Activated T-cell treated with anti-CD3 and anti-CD28 coated beads, Interleukin-2, amount 50 U/mL, for 24 hours (primary cell): Measurements from ENCODE around the gene TRIOBP.
A peak's percentile ranks its signal among the peaks of the same experiment; 100 is the strongest.

ENCODE experiments used
- DNase-seq: peaks from one replicate; pipeline ENCODE4 v3.0.0-alpha.2; 2020
- H3K27ac Mint-ChIP-seq: 2 replicates; pipeline ENCODE4 v1.8.0; 2020; ENCODE audit warnings: mild to moderate bottlenecking, mixed read lengths
- H3K27me3 Mint-ChIP-seq: 2 replicates; pipeline ENCODE4 v1.8.0; 2020; ENCODE audit warnings: mixed read lengths
- H3K36me3 Mint-ChIP-seq: 2 replicates; pipeline ENCODE4 v1.8.0; 2020; ENCODE audit warnings: low read depth, mixed read lengths
- H3K4me1 Mint-ChIP-seq: 2 replicates; pipeline ENCODE4 v1.8.0; 2020; ENCODE audit warnings: low read depth, mixed read lengths
- H3K4me3 Mint-ChIP-seq: 2 replicates; pipeline ENCODE4 v1.8.0; 2020; ENCODE audit warnings: mild to moderate bottlenecking, moderate library complexity, mixed read lengths
- H3K9me3 Mint-ChIP-seq: 2 replicates; pipeline ENCODE4 v1.8.0; 2020; ENCODE audit warnings: mixed read lengths

The TRIOBP gene

DNA sequence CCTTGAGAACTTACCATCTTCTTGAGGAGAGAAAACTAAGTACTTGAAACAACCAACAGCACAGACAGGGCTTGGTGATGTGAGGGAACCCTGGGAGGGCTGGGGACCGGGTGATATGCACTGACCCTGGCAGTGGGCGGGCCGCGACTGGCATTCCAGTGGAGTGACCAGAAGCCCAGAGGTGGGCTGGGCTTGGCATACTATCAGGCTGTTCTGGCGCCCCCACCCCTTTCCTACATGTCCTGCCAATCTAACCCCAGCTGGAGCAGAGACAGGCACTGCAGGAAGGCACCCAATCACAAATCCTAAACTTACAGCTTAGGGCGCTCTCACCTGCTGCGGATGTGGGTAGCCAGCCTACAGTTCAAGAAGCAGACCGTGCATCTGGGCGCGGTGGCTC is 56.9 kb downstream of the TRIOBP start:
- H3K27ac Mint-ChIP-seq = no peak overlapping the region
- no peaks in the 10 kb centered on the region for H3K9me3 Mint-ChIP-seq

DNA sequence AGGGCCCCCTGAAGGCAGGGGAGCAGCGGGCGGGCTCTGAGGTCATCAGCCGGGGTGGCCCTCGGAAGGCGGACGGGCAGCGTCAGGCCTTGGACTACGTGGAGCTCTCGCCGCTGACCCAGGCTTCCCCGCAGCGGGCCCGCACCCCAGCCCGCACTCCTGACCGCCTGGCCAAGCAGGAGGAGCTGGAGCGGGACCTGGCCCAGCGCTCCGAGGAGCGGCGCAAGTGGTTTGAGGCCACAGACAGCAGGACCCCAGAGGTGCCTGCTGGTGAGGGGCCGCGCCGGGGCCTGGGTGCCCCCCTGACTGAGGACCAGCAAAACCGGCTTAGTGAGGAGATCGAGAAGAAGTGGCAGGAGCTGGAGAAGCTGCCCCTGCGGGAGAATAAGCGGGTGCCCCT is 60.8 kb downstream of the TRIOBP start:
- Mint-ChIP-seq H3K27ac (no peak overlapping the region), H3K27me3 (no peaks in the 10 kb centered on the region)

More for the DNA sequence above, 56.9 kb downstream of the TRIOBP start:
- peaks cover 50% of the 10 kb centered on the region for H3K36me3 Mint-ChIP-seq
- no peak for DNase-seq
- no peak overlapping the region for H3K4me3 Mint-ChIP-seq
- peaks cover 5% of the 10 kb centered on the region for H3K4me1 Mint-ChIP-seq
- no peaks in the 10 kb centered on the region for H3K27me3 Mint-ChIP-seq

DNA sequence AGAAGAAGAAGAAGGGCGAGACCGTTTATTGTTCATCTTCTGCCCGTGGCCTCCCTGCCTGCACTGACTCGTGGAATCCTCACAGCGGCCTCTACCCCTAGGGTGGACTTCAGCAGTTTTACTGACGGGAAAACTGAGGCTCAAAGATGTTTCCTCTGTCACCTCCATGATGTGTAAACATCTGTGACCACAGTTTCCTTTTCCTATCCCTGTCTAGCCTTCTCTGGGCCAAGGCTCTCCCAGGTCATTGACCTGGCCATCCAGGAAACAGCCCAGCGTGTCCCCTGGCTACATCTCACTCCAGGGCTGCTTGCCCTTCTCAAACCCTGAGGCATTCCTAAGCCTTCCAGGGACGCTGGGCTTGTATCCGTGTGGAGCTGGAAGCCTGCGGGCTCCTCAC is 61.8 kb downstream of the TRIOBP start:
- Mint-ChIP-seq H3K9me3 (no peaks in the 10 kb centered on the region), H3K4me1 (no peaks in the 10 kb centered on the region), H3K4me3 (no peak overlapping the region), H3K27ac (no peak overlapping the region), H3K36me3 (peaks cover 68% of the 10 kb centered on the region), H3K27me3 (no peaks in the 10 kb centered on the region)
- no peak for DNase-seq

More for the DNA sequence above, 60.8 kb downstream of the TRIOBP start:
- Mint-ChIP-seq H3K36me3 (peaks cover 69% of the 10 kb centered on the region), H3K9me3 (no peaks in the 10 kb centered on the region), H3K4me1 (no peaks in the 10 kb centered on the region), H3K4me3 (no peak overlapping the region)
- DNase-seq = no peak

DNA sequence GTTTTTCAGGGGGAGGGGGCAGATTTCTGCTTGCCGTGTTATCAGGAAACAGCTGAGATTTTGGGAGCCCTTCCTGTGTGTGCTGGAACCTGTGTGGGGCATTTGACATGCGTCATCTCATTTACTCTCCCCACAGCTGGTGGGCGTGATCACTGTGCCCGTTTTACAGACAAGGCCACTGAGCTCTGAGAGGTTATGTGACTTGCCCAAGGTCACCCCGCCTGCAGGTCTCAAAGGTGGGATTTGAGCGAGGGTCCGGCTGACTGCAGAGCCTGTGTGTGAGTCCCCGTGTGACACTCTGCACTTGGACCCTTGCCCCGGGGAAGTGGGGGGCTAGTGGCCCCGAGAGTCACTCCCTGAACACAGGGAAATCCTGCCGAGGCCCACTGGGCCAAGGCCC is 62.4 kb downstream of the TRIOBP start:
- DNase-seq = no peak
- H3K9me3 Mint-ChIP-seq = no peaks in the 10 kb centered on the region
- H3K27ac Mint-ChIP-seq = no peak overlapping the region
- H3K4me3 Mint-ChIP-seq = no peak overlapping the region
- no peaks in the 10 kb centered on the region for H3K4me1 Mint-ChIP-seq
- no peaks in the 10 kb centered on the region for H3K27me3 Mint-ChIP-seq
- H3K36me3 Mint-ChIP-seq = peaks cover 71% of the 10 kb centered on the region

DNA sequence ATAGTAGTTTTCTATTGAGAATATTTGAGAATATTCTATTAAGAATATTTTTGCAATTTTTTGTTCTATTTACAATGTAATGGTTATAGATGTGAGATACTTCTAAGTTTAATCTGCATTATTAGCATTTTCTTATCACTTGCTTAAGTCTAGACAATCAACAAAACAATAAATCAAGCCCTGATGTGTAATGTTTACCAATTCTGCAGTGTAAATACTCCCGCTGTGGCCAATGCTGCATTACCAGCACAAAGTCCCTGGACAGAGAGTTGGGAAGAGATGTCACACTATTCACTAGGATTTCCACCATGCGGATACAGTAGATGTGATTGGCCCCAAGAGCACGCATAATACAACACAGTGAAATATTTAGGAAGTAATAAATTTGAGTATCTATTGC is 63.3 kb downstream of the TRIOBP start:
- no peaks in the 10 kb centered on the region for H3K27me3 Mint-ChIP-seq
- peaks cover 70% of the 10 kb centered on the region for H3K36me3 Mint-ChIP-seq
- H3K9me3 Mint-ChIP-seq = no peaks in the 10 kb centered on the region
- no peaks in the 10 kb centered on the region for H3K4me1 Mint-ChIP-seq
- H3K4me3 Mint-ChIP-seq = no peak overlapping the region
- DNase-seq = no peak
- no peak overlapping the region for H3K27ac Mint-ChIP-seq

DNA sequence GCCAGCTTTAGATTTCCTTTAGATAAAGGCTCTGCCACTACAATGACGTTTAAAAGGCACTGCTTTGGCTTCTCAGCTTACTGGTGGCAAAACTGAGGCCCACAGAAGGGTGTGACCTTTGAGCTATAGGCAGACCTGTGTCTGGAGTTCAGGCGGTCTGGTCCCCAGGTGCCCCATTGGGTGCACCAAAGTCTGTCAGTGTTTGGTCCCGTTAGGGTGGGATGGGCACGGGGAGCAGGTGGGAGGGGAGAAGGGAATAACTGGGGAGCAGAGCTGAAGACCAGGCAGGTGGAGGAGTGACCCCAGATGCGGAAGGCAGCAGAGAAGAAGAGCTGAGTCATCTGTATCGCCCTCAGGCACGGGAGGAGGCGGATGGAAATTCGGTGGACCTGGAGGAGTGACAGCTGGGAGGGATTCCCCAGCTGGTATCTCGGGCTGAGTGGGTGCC is 65.6 kb downstream of the TRIOBP start:
- no peaks in the 10 kb centered on the region for H3K4me1 Mint-ChIP-seq
- H3K27ac Mint-ChIP-seq = peak overlapping the region; percentile 40
- H3K27me3 Mint-ChIP-seq = no peaks in the 10 kb centered on the region
- H3K36me3 Mint-ChIP-seq = peaks cover 50% of the 10 kb centered on the region
- no peaks in the 10 kb centered on the region for H3K9me3 Mint-ChIP-seq
- no peak overlapping the region for H3K4me3 Mint-ChIP-seq
- DNase-seq = no peak

DNA sequence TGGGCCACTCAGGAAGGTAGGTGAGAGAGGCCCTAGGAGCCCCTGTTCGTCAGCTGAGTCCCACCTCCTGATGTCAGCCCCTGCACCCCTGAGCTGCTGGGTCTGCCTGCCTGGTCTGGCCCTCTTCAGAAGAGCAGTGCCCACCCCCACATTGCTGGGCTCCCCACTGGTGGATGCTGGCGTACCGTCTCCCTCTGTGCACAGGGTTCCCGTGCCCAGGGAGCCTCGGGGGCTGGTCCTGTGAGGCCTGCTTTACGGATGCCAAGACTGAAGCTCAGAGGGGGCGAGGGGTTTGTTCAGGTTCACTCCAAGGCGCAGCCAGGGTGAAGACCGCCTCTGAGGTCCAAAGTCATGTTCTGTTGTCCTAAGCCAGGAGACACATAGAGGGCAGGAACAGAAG is 66.2 kb downstream of the TRIOBP start:
- Mint-ChIP-seq H3K36me3 (peaks cover 48% of the 10 kb centered on the region), H3K9me3 (no peaks in the 10 kb centered on the region), H3K4me3 (no peak overlapping the region), H3K27me3 (no peaks in the 10 kb centered on the region), H3K27ac (no peak overlapping the region), H3K4me1 (no peaks in the 10 kb centered on the region)
- DNase-seq = no peak

DNA sequence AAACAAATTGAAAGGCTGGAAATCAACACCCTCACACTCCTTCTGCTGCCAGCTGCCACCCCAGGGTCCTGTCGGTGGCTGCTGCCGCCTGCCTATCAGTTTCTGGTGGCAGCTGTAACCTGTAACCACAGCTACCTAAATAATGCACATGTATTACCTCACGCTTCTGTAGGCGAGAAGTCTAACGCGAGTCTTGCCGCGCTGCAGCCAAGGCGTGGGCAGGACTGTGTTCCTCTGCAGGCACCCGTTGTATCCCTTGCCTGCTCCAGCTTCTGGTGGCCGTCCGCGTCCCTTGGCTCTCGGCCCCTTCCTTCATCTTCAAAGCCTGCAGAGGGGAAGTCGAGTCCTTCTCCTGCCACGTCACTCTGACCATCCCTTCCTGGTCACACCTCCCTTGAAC is 66.8 kb downstream of the TRIOBP start:
- no peak overlapping the region for H3K4me3 Mint-ChIP-seq
- no peaks in the 10 kb centered on the region for H3K27me3 Mint-ChIP-seq
- no peaks in the 10 kb centered on the region for H3K9me3 Mint-ChIP-seq
- H3K4me1 Mint-ChIP-seq = no peaks in the 10 kb centered on the region
- DNase-seq = no peak
- H3K36me3 Mint-ChIP-seq = peaks cover 44% of the 10 kb centered on the region
- no peak overlapping the region for H3K27ac Mint-ChIP-seq

DNA sequence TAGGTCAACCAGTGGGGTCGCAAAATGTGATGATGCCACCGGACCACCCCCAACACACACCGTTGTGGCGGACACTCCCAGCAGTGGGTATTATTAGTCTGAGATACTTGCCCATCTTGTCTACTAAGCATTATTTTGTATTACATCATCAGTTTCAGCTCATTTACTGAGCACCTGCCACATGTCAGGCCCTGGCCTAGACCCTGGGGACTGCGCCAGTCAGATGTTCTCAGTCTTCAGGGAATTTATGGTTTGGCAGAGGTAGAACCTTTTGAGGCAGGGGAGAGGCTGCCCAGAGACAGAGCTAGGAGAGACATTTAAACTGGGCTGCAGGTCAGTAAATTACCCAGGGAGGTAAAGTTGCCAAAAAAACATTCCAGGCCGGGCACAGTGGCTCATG is 67.8 kb downstream of the TRIOBP start:
- H3K4me1 Mint-ChIP-seq = no peaks in the 10 kb centered on the region

DNA sequence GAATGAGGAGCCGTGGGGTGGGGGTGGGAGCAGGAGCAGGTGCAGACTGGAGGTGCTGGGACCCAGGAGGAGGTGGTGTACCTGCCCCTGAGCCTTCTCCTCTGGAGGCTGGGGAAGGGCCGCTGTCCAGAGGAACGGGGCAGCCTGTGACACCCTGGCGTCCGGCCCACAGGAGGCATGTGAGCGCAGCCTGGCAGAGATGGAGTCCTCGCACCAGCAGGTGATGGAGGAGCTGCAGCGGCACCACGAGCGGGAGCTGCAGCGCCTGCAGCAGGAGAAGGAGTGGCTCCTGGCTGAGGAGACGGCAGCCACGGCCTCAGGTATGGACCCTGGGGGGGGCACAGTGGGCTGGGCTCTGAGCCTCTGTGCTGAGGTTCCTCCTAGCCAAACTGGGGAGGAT is 68.7 kb downstream of the TRIOBP start:
- H3K36me3 Mint-ChIP-seq = peaks cover 32% of the 10 kb centered on the region
- no peaks in the 10 kb centered on the region for H3K27me3 Mint-ChIP-seq
- no peak overlapping the region for H3K27ac Mint-ChIP-seq

More for the DNA sequence above, 67.8 kb downstream of the TRIOBP start:
- Mint-ChIP-seq H3K27me3 (no peaks in the 10 kb centered on the region), H3K9me3 (no peaks in the 10 kb centered on the region), H3K27ac (peak overlapping the region; percentile 68), H3K36me3 (peaks cover 38% of the 10 kb centered on the region), H3K4me3 (no peak overlapping the region)
- no peak for DNase-seq

DNA sequence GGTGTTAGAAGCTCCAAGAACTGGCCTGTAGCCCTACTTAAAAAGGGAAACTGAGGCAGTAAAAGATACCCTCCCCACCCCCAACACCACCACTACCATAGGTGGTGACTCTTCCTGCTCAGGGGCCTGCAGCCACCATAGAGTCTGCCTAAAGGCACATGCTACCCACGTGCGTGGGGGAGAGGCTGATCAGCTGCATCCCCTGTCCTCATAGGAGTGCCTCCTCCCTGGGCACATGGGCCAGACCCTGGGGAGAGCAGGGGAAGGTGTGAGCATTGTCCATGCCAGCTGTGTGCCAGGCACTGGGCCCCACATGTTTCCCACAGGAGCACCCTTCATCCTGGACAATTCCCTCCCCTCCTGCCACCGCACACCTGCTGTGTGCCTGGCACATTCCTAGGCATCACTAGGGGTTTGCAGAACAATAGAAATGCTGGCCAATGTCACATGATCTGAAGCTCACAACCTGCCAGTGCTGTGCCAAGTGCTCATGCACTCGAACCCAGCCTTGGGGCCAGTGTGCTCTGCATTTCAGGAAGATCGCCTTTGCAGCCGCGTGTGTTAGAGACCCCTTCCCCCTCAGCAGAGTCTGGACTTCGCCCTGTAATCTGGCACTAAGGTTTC is 69.2 kb downstream of the TRIOBP start:
- Mint-ChIP-seq H3K27me3 (no peaks in the 10 kb centered on the region), H3K4me3 (no peak overlapping the region), H3K9me3 (no peaks in the 10 kb centered on the region), H3K36me3 (peaks cover 32% of the 10 kb centered on the region), H3K27ac (no peak overlapping the region), H3K4me1 (no peaks in the 10 kb centered on the region)
- no peak for DNase-seq

More for the DNA sequence above, 68.7 kb downstream of the TRIOBP start:
- DNase-seq = no peak
- no peaks in the 10 kb centered on the region for H3K9me3 Mint-ChIP-seq
- H3K4me1 Mint-ChIP-seq = no peaks in the 10 kb centered on the region
- H3K4me3 Mint-ChIP-seq = no peak overlapping the region

DNA sequence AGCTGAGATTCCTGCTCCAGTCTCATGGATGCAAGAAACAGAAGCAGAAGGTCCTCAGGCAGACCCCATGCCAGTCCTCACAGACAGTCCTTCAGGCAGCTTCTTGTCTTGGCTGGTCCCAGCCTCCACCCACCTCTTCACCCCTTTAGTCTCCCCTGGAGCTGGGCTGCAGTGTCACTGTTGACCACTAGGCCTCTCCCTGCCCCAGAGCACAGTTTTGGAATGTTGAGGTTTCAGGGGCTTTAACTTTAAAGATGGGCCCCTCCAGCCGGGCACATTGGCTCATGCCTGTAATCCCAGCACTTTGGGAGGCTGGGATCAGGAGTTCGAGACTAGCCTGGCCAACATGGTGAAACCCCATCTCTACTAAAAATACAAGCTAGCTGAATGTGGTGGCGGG is 71.4 kb downstream of the TRIOBP start:
- no peaks in the 10 kb centered on the region for H3K27me3 Mint-ChIP-seq
- H3K27ac Mint-ChIP-seq = no peak overlapping the region
- DNase-seq = no peak
- H3K4me3 Mint-ChIP-seq = no peak overlapping the region
- H3K4me1 Mint-ChIP-seq = no peaks in the 10 kb centered on the region
- no peaks in the 10 kb centered on the region for H3K9me3 Mint-ChIP-seq
- peaks cover 39% of the 10 kb centered on the region for H3K36me3 Mint-ChIP-seq

DNA sequence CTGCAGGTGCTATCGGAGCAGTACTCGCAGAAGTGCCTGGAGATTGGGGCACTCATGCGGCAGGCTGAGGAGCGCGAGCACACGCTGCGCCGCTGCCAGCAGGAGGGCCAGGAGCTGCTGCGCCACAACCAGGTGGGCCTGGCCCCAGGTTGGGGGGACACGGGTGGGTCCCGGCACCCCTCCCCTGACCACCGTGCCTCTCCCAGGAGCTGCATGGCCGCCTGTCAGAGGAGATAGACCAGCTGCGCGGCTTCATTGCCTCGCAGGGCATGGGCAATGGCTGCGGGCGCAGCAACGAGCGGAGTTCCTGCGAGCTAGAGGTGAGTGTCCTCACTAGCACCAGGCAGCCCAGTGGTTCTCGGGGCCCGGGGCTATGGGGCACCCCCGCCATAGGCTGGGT is 72.2 kb downstream of the TRIOBP start:
- Mint-ChIP-seq H3K4me3 (no peak overlapping the region), H3K27me3 (no peaks in the 10 kb centered on the region), H3K9me3 (no peaks in the 10 kb centered on the region), H3K36me3 (peaks cover 39% of the 10 kb centered on the region), H3K27ac (no peak overlapping the region), H3K4me1 (no peaks in the 10 kb centered on the region)
- DNase-seq = no peak

DNA sequence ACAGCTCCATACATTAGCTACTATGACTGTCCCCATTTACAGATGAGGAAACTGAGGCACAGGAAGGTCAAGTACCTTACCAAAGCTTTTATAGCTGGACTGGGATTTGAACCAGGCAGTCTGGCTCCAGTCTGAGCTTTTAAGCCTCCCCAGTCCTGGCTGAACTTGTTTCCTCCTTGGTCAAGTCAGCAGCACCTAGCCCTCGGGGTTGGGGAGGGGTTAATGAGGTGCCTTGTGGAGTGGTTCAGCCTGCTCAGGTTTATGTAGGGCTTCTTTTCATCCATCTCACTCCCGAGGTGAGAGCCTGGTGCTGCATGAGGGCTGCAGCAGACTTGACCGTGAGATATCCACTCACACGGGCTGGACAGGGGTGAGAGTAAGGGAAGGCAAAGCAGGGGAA is 74.2 kb downstream of the TRIOBP start:
- peaks cover 37% of the 10 kb centered on the region for H3K36me3 Mint-ChIP-seq

DNA sequence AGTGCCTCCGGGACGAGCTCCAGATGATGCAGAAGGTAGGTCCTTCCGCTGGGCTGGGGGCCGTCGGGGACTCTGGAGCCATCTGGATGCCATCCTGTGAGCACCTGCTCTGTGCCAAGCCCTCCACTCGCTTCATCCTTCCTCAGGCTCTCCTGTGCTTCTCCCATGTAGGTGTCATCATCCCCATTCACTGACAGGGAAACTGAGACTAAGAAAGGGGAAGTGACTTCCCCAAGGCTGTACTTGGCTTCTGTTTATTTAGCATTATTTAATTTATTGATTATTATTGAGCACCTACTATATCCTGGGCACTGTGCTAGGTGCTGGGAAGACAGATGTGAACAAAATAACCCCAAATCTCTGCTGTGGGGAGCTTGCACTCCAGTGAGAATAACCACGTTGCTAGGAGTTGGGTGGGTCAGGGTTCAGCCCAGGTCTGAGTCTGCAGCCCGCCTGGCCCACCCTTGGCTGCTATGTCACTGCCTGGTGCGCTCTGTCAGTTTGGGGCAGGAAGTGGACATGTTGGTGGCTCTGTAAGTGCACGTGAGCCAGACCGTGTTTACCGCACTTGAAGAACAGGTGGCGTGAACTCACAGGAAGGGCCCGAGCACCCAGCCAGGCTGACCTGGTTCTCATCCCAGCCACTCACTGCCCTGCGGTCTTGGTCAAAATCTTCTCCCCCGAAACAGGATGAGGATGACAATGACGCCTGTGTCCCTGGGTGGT is 75.0 kb downstream of the TRIOBP start:
- Mint-ChIP-seq H3K27ac (no peak overlapping the region), H3K36me3 (peaks cover 37% of the 10 kb centered on the region), H3K9me3 (no peaks in the 10 kb centered on the region), H3K27me3 (no peaks in the 10 kb centered on the region), H3K4me3 (no peak overlapping the region), H3K4me1 (no peaks in the 10 kb centered on the region)
- DNase-seq = no peak

More for the DNA sequence above, 74.2 kb downstream of the TRIOBP start:
- H3K4me1 Mint-ChIP-seq = no peaks in the 10 kb centered on the region
- H3K9me3 Mint-ChIP-seq = no peaks in the 10 kb centered on the region
- no peak overlapping the region for H3K27ac Mint-ChIP-seq
- H3K4me3 Mint-ChIP-seq = no peak overlapping the region
- DNase-seq = no peak
- no peaks in the 10 kb centered on the region for H3K27me3 Mint-ChIP-seq
